HG02798 (cell line): Measurements from ENCODE around the gene VSIG10.
"Not testable (repeated sequence)": the region's sequence is repeated elsewhere in the genome, so short reads cannot be mapped to it uniquely, and the experiment has no call there.

Source experiments
- ATAC-seq: cut with Tn5 transposase; IDR thresholded peaks from one replicate; pipeline ENCODE4 v1.9.1; 2021; ENCODE audit warnings: mild to moderate bottlenecking; ENCODE audit not compliant: unreplicated experiment, poor library complexity

Gene VSIG10

DNA sequence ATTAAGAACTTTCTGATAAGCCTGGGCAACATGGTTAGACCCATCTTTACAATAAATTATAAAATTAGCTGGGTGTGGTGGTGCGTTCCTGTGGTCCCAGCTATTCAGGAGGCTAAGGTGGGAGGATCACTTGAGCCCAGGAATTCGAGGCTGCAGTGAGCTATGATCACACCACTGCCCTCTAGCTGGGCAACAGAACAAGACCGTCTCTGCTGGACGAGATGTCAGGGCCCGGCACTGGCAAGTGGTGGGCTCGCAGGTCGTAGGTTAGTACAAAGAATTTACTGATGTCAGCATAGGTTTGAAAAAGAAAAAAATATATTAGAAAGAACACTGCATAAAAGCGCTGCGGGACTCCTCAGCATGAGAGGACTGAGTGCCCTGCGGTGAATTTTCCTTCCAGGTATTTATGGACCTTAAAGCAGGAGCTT lies 15.7 kb upstream of the VSIG10 start:
- ATAC-seq: no peak

DNA sequence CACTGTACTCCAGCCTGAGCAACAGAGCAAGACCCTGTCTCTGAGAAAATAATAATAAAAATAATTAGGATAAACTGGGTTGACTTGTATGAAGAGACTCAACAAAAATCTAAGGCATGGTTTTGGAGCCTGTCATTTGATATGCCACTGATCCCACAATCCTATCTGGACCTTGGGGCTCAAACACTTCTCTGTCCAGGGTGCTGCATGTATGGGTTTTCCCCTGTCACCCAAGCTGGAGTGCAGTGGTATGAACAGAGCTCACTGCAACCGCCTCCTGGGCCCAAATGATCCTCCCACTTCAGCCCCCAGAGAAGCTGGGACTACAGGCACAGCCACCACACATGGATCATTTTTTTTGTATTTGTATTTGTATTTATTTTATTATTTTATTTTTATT lies 5.3 kb upstream of the VSIG10 start:
- ATAC-seq: no peak

DNA sequence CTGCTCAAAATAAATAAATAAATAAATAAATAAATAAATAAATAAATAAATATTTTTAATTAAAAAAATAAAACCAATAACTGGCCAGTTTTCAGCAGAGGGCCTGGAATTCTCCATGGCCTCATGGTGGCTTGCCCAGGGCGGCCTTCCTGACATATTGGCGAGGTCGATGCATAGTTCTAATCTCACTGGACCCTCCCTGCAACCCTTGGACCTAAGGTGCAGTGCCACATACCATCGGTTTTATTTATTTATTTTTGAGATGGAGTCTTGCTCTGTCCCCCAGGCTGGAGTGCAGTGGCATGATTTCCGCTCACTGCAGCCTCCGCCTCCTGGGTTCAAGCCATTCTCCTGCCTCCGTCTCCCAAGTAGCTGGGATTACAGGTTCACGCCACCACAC lies 3.9 kb upstream of the VSIG10 start:
- ATAC-seq: no peak

DNA sequence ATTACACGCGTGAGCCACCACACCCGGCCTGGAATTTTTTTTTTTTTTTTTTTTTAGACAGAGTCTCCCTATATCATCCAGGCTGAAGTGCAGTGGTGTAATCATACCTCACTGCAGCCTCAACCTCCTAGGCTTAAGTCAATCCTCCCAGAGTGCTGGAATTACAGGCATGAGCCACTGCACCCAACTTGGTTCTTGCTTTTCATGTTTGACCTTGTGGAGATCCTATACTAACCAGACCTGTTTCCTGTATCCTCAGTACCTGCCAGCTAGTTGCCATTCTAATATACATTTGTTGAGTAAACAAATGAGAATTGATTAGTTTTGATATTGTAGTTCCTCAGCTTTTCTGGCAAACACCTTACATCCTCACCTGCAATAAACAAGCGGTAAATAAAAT lies 3.2 kb upstream of the VSIG10 start:
- no peak for ATAC-seq

DNA sequence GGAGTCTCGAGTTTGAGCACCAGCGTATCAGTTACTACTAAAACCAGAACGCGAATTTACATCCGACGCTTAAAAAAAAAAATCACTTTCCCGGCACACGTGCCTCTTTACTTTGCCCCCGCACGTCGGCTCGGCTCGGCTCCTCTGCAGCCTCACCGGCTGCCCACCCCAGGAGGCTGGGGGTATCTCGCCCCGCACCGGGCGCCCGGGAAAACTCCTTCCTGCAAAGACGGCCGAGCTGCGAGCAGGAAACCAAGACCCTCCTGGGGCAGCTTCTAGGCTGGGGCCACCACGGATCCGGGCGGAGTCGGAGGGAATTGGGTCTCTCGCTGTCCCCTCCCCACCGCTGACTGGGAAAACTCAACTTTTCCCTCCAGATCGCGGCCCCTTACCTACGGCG lies 610 bp downstream of the VSIG10 start:
- no peak for ATAC-seq

DNA sequence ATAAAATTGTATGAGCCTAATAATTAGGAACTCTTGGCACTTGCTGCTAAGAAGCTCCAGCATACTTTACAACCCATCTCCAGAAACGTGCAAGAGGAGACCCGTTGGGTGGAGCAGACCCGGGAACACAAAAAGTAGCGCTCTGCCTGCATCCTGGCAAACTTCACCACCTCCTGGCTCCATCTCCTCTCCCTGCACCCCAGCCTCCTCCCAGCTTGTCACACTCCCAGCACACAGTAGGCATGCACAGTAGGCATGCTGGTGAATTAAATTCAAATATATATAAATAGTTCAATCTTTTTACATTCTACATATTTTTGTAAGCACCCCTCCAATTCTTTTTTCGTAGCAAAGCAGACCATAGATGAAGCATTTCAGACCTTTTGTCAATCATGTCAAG lies 1.2 kb downstream of the VSIG10 start:
- no peak for ATAC-seq

DNA sequence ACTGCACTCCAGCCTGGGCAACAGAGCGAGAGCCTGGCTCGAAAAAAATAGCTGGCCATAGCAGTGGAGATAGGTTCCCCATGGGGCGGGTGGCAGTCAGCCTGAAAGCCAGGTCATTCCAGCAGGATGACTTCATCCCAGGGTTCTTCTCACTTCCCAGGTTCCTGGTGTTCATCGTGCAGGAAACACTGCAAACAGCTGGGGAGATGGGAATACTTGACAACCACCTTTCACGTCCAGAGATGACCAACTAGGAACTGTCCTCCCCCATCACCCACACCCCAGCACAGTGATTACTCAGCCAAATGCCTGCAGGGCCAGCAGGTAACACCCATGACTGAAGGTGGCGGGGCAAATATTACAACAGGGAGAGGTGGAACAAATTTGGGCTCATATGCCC lies 1.7 kb downstream of the VSIG10 start:
- ATAC-seq: no peak

DNA sequence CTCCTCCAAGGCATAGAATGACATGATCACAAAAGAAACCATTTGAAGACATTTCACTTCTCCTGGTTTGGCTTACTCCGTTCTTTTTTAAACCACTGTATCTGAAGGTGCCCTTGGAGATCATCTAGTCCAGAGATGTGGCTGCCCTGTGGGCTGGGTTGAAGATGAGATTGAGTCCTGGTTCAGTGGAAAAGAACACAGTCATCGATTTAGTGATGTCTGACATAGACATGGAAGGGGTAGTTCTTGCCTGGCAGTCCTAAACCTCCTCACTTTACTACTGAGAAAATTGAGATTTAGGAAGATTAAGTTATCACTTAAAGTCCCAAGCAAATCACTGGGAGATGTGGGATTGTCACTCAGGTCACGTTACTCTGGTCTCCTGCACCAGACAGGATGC lies 2.8 kb downstream of the VSIG10 start:
- ATAC-seq: no peak

DNA sequence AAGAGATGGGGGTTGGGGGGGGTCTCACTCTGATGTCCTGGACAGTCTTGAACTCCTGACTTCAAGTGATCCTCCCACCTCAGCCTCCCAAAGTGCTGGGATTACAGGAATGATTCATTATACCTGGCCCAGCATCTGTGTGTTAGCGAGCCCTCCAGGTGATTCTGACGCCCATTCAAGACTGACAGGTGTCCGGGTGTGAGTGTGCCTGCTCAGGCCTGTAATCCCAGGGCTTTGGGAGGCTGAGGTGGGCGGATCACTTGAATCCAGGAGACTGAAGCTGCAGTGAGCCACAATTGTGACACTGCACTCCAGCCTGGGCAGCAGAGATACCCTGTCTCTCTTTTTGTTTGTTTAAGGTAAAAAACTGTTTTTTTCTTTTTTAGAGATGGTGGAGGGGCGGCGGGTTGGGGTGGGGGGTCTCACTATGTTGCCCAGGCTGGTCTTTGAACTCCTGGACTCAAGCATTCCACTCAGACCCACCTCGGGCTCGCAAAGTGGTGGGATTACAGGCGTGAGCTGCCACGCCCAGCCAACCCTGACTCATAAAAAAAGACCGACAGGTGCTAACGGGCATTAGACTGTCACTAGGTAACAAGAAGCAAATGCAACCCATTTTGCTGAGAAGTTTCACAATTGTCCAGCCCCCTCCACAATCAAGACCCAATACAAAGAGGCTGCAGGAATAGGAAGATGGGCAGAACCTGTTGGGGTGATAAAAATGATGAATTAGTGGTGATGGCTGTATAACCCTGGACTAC lies 4.7 kb downstream of the VSIG10 start:
- ATAC-seq: no peak

DNA sequence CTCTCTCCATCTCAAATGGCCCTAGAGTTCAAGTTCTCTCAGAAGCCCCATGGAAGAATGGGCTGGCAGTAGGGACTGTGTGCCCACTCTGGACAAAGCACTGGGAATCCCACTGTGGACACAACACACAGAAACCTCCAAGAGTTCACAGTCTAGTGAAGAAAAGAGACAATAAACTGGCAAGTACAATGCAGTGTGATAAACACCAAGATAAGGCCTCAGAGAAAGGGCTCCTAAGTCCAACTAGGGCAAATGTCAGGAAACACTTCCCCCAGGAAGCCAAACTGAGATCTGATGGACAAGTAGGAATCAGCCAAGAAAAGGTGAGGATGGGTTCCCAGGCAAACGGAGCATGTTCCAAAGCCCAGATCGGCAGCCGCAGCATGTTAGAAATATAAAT lies 5.4 kb downstream of the VSIG10 start:
- no peak for ATAC-seq

DNA sequence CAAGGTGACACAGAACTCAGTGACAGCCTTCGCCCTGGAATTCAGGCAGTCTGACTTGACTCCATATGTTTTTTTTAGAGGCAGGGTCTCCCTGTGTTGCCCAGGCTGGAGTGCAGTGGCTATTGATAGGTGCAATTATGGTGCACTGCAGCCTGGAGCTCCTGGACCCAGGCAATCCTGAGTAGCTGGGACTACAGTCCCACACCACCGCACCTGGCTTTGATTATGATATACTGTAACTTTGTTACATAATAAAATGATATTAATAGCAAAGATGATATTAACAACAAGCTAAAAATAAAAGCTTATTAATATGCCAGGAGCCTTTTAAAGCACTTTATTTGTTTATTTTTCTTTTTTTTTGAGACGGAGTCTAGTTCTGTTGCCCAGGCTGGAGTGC lies 9.8 kb downstream of the VSIG10 start:
- no peak for ATAC-seq

DNA sequence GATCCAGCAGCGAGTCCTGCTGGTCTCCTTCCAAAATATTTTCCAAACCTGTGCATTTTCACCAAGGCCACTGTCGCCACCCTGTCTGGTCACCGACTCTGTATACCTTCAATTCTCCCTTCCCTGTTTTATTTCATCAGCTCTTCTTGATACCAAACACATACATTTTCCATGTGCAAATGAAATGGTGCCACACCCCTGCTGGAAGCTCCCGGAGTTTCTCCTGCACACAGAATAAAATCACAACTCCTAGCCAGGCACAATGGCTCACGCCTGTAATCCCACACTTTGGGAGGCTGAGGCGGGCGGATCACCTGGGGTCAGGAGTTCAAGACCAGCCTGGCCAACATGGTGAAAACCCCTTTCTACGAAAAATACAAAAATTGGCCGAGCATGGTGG lies 14.0 kb downstream of the VSIG10 start:
- ATAC-seq: no peak

DNA sequence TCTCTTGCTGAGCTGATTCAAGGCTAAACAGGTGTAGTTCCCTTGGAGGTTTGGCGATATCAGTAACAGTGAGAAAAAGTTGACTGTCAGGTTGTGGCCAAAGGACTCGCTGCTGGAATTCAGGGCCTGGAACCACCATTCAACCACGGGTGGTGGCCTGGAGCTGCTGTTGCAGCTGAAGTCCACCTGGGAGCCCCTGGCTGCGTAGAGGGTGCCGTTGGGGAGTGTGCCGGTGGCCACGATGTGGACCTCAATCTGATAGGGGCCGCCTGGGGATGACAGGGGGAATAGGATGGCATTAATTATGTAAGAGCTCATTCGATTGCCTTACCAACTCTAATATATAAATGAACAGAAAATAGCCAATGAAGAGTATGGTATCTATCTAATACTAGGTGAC lies 21.6 kb downstream of the VSIG10 start:
- no peak for ATAC-seq

DNA sequence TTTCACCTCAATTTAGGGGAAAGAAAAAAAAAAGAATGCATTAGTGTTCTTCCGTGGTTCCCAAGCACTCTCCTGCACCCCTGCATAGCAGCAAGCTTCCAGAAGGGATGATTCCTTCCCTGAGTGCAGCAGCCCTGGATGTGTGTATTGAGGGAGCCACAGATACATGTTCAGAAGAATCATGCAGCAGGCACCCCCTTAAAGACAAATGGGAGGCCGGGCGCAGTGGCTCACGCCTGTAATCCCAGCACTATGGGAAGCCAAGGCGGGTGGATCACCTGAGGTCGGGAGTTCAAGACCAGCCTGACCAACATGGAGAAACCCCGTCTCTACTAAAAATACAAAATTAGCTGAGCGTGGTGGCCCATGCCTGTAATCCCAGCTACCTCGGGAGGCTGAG lies 22.3 kb downstream of the VSIG10 start:
- ATAC-seq: not testable (repeated sequence)

DNA sequence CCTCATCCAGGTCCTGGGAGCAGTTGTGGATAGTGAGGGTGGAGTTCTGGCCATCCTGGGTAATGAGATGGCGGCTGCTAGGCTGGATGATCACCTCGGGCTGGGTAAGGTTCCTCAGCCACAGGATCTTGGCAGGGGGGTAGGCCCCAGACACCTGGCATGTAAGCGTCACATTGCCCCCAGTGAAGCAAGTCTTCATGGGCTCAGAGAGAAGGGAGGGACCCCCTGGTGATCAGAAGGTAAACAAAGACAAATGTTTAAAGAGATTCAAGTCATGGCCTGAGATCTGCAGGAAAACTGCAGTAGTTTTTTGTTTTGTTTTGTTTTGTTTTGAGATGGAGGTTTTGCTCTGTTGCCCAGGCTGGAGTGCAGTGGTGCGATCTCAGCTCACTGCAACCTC lies 30.0 kb downstream of the VSIG10 start:
- ATAC-seq: no peak

DNA sequence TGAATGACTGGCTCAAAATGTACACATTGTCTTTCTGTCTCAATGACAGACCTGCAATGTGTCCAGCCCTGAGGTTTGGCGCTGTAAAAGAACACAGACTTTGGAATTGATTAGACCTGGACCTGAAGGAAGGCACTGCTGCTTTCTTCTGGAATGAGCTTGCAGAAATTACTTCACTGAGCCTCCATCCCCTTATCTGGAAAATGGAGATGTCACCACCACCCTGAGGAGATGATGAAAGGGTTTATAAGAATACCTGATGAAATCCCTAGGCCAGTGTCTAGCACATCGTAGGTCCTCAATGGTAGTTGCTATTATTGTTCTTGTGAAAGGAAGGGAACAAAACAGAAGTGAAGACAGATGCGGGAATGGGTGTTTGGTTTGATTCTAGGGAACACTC lies 33.2 kb downstream of the VSIG10 start:
- ATAC-seq: no peak

DNA sequence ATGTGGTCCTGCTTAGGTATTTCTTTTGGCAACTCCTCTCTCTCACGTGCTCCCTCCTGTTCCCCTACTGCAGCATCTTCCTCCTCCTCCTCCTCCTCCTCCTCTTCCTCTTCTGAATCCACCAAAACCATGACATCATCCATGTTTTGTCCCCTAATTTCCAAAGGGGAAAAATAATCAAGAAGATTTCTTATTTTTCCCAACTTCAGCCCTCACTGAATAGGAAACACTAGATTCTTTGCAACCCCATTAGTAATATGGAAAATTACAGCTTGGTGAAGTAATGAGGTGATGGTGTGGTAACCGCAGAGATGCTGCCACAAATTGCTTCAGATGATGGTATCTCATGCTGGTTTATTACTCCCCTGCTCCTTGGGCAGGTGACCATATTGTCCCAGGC lies 35.4 kb downstream of the VSIG10 start:
- no peak for ATAC-seq

DNA sequence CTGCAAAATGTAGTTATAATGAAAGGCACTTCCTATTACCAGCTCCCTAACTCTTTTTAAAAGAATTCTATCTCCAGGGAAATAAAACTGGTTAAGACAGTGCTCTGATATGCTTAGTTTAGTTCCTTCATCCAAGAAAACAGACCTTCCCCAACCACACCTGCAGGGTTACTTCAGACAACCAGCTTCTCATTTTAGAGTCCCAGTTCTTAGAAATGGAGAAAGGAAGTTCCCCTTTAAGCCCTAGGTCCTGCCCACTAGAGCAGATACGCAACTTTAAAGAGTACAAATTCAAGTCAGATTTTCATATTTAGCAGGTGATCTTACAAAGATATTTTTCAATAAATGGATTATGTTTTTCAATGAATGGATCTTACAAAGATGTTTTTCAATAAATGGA lies 38.4 kb downstream of the VSIG10 start:
- no peak for ATAC-seq

DNA sequence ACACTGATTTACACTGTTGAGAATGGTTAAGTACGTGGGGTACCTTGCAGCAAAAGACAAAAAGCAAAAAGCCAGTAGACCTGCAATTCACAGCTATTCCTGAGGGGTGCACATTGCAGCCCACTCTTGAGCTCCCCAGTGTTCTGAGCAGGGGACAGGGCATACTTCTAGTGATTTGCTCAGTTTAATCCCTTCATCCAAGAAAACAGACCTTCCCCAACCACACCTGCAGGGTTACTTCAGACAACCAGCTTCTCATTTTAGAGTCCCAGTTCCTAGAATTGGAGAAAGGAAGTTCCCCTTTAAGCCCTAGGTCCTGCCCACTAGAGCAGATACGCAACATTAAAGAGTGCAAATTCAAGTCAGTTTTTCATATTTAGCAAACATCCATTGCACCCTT lies 39.2 kb downstream of the VSIG10 start:
- ATAC-seq: peak; percentile 41

DNA sequence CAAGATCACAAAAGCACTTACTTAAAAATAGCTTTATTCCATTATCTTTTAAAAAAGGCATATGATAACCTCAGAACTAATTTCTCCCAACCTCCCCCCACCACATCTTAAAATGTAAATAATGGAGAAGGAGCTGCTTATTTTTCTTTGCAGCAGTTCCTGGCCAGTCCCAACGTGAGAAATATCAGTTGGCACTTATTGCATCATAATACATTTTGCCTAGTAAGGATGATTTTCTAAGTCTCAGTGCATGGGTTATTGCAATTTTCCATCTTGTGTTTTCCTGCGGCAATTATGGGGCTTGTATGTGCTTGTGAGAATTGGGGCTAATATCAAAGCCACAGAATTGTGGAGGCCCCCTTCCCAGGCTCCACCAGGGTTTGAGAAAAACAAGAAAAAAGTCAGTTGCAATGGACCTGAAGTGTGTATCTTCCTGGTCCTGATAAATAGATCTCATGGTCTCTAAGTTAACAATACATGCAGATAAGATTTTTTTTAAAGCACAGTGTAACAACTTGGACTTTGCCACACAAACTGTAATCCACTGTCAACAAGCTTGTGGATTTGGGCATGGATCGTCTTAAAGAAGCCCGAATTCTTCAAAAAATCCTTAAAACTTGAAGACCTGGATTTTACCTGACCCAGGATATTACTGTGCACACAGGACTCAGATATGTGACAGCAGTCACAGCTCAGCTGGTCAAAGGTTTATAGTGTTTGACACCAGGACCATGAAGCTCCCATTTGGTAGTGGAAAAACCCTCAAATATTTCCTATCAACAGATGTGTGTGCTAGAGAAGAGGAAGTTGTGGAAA lies 40.0 kb downstream of the VSIG10 start:
- ATAC-seq: no peak

DNA sequence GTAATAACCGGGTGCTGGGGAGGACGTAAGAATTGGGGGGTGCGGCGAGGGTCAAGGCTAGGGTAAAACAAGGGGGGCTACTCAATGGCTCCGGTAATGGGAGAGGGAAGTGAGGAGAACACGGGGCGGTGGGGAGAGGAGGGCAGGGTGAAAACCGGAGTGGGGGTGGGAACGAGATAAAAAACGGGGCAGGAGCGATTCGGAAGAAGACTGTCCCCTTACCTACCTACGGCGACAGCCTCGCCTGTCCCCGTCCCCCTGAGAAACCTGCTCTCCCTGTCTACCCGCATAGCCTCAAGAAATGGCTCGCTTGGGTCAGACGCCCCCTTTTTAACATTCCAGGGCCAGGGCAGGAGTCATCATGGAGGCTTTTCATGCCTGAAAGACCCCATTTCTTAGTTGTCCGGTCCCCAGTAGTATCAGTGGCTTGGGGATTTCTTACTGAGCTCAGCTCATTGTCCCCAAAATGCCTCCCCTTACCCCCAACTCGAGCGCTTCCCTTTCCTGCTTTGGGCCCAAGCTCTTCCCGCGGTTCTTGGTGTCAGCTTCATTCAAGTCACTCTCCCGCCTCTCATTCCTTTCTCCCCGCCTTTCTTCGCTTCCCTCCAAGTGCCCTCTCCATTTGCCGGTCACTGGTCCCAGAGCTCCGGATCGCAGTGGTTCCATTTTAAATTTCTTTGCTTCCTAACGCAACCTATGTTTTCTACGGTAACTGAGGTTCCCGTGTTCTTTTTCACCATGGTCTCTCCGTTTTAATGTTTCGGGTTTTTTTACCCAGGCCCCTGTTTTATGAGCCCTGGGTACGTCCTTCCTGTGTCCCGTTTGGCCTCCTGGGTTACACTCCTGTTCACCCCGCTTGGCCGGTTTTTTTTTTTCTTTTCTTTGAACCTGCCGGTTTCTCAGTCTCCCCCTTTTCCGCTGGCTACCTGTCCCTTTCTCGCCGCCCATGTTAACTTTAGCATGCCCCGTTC lies 41.7 kb downstream of the VSIG10 start:
- no peak for ATAC-seq
